ENCODE results near the gene KLRC4. TPM values are rescaled to one million over a fixed set of nuclear protein-coding genes. Genes with fewer than 3 reads are reported as not detected.

KLRC4 gene
- polyA plus RNA-seq, 1 of the 3 experiments (the other 2 are of a cell fraction): not detected

DNA sequence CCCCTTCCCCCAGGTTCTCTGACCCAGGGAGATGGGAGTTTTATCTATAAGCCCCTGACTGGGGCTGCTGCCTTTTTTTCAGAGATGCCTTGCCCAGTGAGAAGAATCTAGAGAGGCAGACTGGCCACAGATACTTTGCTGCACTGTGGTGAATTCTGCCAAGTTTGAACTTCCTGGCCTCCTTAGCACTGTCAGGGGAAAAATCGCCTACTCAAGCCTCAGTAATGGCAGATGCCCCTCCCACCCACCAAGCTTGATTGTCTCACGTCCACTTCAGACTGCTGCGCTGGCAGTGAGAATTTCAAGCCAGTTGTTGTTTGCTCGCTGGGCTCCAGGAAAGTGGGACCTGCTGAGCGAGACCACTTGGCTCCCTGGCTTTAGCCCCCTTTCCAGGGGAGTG, 51.4 kb downstream of the KLRC4 start (continued):
- TF ChIP-seq, protein P1, sequence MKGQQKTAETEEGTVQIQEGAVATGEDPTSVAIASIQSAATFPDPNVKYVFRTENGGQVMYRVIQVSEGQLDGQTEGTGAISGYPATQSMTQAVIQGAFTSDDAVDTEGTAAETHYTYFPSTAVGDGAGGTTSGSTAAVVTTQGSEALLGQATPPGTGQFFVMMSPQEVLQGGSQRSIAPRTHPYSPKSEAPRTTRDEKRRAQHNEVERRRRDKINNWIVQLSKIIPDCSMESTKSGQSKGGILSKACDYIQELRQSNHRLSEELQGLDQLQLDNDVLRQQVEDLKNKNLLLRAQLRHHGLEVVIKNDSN (IDR thresholded peaks at IDR 0.05; ENCODE audit: borderline replicate concordance, low read depth): no peak

Other genes starting within 250 kb of the KLRC4 start
- gene OLR1, start 237.6 kb downstream of the KLRC4 start, polyA plus RNA-seq (2012; rRNA removed): not detected in 2 replicates
- gene TMEM52B, start 230.7 kb downstream of the KLRC4 start, polyA plus RNA-seq (2012; rRNA removed): not detected in 2 replicates
- gene GABARAPL1, start 196.9 kb downstream of the KLRC4 start, polyA plus RNA-seq (2012; rRNA removed): 9.2 and 14.3 TPM in 2 replicates
- gene KLRD1, start 101.9 kb downstream of the KLRC4 start, polyA plus RNA-seq (2012; rRNA removed): not detected in 2 replicates
- gene KLRK1, start 19.7 kb downstream of the KLRC4 start, polyA plus RNA-seq (2012; rRNA removed): not detected in 2 replicates
- gene KLRC3, start 10.8 kb upstream of the KLRC4 start, polyA plus RNA-seq (2012; rRNA removed): not detected in 2 replicates
- not detected in 2 replicates for gene KLRC2, start 26.3 kb upstream of the KLRC4 start, polyA plus RNA-seq (2012; rRNA removed)
- not detected in 2 replicates for gene KLRC1, start 43.6 kb upstream of the KLRC4 start, polyA plus RNA-seq (2012; rRNA removed)
- 0.07 and 0.16 TPM in 2 replicates for gene EIF2S3B, start 96.1 kb upstream of the KLRC4 start, polyA plus RNA-seq (2012; rRNA removed)
- gene MAGOHB, start 203.9 kb upstream of the KLRC4 start, polyA plus RNA-seq (2012; rRNA removed): 13.5 and 15.7 TPM in 2 replicates